GM12872 (cell line): Measurements from ENCODE around the gene CCSER1.

Source experiments
- TF ChIP-seq, protein P1 (sequence below): IDR thresholded peaks from 3 replicates; pipeline ENCODE4 v1.5.1; 2011; ENCODE audit warnings: low read depth, mild to moderate bottlenecking, low read length, moderate library complexity; ENCODE audit not compliant: insufficient read depth

The CCSER1 gene

DNA sequence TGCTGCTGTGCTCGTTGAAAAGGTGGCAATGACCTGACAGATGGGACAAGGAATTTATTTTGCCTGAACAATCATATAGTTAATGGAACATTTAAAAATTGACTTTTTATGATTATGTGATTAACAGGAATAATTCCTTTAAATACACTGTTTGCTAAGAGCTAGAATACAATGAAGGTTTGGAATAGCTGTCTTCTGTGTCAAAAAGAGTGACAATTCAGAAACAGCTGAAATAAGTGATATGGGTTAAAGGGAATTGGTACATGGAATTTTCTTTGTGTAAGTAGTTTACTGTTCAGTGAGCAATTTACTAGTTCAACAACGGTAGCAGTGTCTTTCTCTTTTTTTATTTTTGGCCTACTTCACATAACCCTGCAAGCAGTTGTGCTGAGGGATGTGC lies 1093.1 kb downstream of the CCSER1 start:
- TF ChIP-seq, protein P1, sequence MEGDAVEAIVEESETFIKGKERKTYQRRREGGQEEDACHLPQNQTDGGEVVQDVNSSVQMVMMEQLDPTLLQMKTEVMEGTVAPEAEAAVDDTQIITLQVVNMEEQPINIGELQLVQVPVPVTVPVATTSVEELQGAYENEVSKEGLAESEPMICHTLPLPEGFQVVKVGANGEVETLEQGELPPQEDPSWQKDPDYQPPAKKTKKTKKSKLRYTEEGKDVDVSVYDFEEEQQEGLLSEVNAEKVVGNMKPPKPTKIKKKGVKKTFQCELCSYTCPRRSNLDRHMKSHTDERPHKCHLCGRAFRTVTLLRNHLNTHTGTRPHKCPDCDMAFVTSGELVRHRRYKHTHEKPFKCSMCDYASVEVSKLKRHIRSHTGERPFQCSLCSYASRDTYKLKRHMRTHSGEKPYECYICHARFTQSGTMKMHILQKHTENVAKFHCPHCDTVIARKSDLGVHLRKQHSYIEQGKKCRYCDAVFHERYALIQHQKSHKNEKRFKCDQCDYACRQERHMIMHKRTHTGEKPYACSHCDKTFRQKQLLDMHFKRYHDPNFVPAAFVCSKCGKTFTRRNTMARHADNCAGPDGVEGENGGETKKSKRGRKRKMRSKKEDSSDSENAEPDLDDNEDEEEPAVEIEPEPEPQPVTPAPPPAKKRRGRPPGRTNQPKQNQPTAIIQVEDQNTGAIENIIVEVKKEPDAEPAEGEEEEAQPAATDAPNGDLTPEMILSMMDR = no peak

DNA sequence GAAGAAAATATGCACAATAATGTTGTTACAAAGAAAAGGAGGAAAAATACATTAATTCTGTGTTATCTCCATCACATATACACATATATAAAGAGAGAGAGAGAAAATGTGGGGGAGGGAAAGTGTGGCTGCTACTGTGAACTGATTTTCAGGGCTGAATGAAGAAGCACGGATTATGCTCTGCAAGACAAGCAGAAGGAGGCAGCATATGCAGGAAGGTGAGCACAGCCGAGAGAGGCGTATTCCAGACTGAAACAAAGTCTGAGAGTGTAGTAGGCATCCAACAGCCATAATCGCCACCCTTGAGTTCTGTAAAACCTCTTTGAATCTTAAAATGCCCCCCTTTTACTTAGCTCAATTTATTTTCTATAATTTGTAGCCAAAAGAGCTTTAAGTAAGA lies 1094.8 kb downstream of the CCSER1 start:
- TF ChIP-seq, protein P1 = no peak

DNA sequence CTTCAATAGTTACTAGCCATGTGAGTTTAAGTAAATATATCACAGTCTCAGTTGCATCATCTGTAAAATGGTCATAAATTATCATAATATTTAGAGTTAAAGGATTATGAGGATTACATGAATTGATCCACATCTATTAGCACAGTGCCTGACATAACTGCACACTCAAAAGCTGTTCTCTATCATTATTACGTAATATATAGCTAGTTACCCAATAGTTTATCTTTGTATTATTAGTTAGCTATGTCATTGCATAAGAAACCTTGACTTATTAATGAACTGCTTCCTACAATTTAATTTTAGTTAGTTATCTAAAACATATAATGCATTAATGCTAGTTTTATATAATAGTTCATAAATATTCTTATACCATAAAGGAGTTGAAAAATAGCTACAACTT lies 1099.7 kb downstream of the CCSER1 start:
- TF ChIP-seq, protein P1 = no peak

DNA sequence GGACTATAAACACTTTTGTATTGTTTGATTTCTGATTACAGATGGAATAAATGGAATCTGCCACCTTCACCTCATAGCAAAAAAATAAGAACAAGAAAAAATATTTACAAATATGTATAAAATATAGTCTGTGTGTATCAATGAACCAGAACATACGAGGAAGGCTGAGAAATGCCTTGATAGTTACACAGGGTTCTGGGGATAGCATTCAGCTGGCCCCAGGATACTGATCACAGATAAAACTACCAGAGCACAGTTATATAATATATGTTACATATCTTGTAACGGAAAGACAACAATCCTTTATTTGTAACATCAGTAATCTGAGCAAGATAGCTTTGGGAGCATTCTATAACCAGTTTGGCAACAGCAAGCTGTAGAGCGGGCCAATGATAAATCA lies 1101.5 kb downstream of the CCSER1 start:
- TF ChIP-seq, protein P1 = no peak

DNA sequence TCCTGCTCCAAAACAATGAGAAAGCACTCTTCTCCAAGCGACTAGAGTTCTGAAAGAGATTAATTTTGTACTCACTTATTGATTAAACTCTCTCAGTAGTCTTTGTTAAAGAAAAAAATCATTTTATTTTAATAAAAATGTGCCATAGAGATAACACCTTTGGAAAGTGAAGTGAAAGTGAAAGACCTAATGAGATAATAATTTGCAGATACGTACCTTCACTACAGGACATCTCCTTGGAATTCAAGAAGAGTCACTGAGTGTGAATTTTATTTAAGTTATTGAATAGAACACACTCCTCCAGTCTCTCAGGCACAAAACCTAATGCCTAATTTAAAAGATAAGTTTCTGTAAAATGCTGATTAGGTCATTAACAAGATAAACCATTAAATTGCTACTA lies 1106.0 kb downstream of the CCSER1 start:
- TF ChIP-seq, protein P1 = no peak

DNA sequence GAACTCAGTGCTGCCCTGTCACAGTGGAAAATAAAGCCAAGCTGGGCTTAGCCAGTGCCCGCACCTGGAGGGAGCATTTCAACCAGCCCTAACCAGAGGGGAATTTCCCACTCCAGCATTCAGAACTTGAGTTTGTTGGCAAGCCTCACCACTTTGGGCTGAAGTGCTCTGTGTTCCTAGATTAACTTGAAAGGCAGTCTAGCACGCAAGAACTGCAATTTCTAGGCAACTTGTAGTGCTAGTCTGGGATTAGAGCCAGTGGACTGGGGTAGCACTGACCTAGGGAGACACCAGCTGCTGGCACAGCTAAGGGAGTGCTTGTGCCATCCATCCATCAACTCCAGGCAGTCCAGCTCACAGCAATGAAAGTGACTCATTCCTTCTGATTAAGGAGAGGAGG lies 1115.9 kb downstream of the CCSER1 start:
- TF ChIP-seq, protein P1 = no peak

DNA sequence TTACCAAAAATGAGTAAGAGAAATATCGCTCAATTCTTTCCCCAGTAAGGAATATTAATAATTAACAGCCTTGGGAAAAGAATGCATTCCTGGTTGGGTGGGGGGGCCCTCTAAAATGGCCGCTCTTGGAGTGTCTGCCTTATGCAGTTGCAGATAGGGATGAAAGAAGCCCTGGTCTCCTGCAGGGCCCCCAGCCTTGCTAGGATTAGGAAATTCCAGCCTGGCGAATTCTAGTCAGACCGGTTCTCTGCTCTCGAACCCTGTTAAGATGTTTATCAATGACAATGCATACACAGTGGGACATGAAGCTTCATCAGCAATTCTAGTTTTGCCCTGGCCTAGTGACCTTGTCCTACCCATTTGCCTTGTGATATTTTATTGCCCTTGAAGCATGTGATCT lies 1128.8 kb downstream of the CCSER1 start:
- TF ChIP-seq, protein P1 = no peak

DNA sequence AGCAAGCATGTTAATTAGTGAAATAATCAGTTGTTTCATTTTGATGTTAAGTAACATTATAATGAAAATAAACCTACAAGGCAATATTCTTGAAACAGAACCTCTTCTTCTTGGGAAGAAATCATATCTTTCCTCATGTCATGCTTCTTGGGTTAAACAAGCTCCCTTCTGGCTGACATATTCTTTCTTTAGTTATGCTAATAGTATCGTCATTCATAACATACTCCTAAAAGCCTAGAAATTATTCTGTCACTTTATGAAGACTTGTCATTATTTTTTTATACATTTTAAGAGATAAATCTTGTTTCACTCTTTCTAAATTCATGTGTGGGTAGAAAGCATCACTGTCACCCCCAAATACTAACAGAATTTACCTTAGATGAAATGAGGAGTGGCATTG lies 1129.6 kb downstream of the CCSER1 start:
- TF ChIP-seq, protein P1 = no peak
